Astrocyte of the hippocampus (primary cell): ENCODE measurements around the gene PPP6C.
A peak's percentile ranks its signal among the peaks of the same experiment; 100 is the strongest.
"Not testable (repeated sequence)": the region's sequence is repeated elsewhere in the genome, so short reads cannot be mapped to it uniquely, and the experiment has no call there.

ENCODE experiments used
- DNase-seq: peaks from one replicate; pipeline ENCODE4 v3.0.0; 2011; ENCODE audit warnings: low read depth, low spot score

The PPP6C gene

GRCh38 chr9:125183054-125183453 is 6.5 kb downstream of the PPP6C start:
- peak; percentile 47 for DNase-seq

- not testable (repeated sequence) for DNase-seq
Measured at GRCh38 chr9:125181756-125182155, 7.8 kb downstream of the PPP6C start.

GRCh38 chr9:125180876-125181275 is 8.7 kb downstream of the PPP6C start:
- DNase-seq: no peak

DNA sequence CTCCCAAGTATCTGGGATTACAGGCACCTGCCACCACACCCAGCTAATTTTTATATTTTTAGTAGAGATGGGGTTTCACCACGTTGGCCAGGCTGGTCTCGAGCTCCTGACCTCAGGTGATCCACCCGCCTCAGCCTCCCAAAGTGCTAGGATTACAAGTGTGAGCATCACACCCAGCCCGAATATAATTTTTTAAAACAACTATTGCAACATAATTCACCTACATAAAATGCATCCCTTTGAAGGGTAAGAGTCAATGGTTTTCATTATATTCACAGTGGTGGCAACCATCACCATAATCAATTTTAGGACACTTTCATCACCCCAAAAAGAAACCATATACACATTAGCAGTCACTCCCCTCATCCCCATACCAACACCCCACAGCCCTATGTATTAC is 9.8 kb downstream of the PPP6C start:
- DNase-seq: not testable (repeated sequence)

- DNase-seq: no peak
Measured at GRCh38 chr9:125177888-125178287, 11.7 kb downstream of the PPP6C start.

- DNase-seq: no peak
Measured at GRCh38 chr9:125176636-125177035, 13.0 kb downstream of the PPP6C start.

GRCh38 chr9:125172031-125172755 is 17.4 kb downstream of the PPP6C start:
- DNase-seq: no peak

GRCh38 chr9:125169895-125170294 is 19.7 kb downstream of the PPP6C start:
- no peak for DNase-seq

- DNase-seq: no peak
Measured at GRCh38 chr9:125166762-125167161, 22.8 kb downstream of the PPP6C start.

- not testable (repeated sequence) for DNase-seq
Measured at GRCh38 chr9:125162891-125163290, 26.7 kb downstream of the PPP6C start.

GRCh38 chr9:125161284-125161918 is 28.2 kb downstream of the PPP6C start:
- peak; percentile 31 for DNase-seq

DNA sequence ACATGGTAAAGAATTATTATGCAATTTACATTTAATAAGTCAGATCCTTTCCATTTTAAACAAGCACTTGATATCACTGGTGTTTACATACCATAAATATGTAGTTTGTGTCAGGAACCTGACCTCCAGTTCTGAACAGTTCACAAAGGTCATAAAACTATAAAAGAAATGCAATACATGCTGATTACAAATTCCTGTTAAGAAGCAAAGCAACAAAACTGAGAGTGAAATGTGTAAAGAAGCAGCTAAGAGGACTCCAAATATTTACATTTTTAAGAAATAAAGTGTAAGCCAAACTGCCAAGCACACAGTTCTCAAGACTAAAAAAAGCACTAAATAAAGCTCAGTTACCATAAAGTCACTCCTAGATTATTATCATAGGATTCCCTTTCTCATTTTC is 28.9 kb downstream of the PPP6C start:
- no peak for DNase-seq

- no peak for DNase-seq
Measured at GRCh38 chr9:125156551-125156950, 33.1 kb downstream of the PPP6C start.

- DNase-seq: no peak
Measured at GRCh38 chr9:125153712-125154367, 35.8 kb downstream of the PPP6C start.

GRCh38 chr9:125151730-125152129 is 37.9 kb downstream of the PPP6C start:
- no peak for DNase-seq

DNA sequence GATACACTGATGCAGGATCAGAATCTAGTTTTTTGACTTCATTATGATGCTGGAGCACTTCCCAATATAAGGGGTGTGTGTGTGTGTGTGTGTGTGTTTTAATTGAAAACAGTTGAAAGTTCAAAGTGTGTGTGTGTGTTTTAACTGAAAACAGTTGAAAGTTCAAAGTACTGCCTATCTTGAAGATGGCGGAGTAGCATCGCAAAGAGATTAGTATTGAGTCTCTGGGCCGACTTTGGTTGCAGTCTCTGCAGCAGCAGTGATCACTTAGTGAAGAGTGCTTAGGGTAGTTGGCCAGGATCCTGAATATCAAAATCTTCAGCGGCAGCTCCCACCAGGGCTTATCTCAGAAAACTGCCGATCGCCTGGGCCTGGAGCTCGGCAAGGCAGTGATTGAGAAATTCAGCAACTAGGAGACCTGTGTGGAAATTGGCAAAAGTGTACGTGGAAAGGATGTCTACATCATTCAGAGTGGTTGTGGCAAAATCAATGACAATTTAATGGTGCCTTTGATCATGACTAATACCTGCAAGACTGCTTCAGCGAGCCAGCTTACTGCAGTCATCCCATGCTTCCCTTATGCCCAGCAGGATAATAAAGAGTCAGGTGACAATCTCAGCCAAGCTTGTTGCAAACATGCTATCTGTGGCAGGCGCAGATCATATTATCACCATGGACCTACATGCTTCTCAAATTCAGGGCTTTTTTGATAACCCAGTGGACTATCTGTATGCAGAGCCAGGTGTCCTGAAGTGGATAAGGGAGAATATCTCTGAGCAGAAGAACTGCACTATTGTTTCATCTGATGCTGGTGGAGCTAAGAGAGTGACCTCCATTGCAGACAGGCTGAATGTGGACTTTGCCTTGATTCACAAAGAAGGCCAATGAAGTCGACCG is 39.0 kb downstream of the PPP6C start:
- DNase-seq: no peak

GRCh38 chr9:125147401-125147951 is 42.1 kb downstream of the PPP6C start:
- DNase-seq: no peak

- DNase-seq: peak; percentile 29
Measured at GRCh38 chr9:125146247-125146646, 43.4 kb downstream of the PPP6C start.

DNA sequence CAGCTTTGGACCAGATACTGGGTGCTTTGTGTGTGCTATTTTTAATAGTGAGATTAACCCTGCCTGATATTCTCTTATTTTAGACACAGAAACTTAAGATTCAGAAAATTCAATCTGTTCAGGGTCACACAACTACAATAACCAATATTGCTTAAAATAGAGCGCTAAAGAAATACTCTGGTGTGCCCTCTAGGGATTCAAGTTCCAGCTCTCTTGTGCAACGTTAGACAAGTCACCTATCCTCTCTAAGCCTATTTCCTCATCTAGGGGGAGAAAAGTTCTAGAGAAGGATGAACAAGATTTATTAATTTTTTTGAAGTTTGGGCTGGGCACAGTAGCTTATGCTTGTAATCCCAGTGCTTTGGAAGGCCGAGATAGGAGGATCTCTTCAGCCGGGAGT is 44.2 kb downstream of the PPP6C start:
- no peak for DNase-seq

- peak; percentile 100 for DNase-seq
Measured at GRCh38 chr9:125143377-125144090, 46.1 kb downstream of the PPP6C start, which contains the start of gene SCAI. Gene SCAI (minus strand): TSS chr9:125143528. CDS start chr9:125143437, 91 bp downstream.
